Neural cell (in vitro differentiated cells): Measurements from ENCODE around the gene TMEM119. TPM values are rescaled to one million over a fixed set of nuclear protein-coding genes. Genes with fewer than 3 reads are reported as not detected.

Source experiments
- H2AFZ ChIP-seq: fragments of 200-600, 300-800 bp; sonication (generic), shearing (Covaris generic); 2 replicates; pipeline ENCODE4 v1.6.0; 2014; ENCODE audit warnings: low read depth, mild to moderate bottlenecking, antibody characterized with exemption, low read length, moderate library complexity
- H3F3A ChIP-seq: fragments of 200-600 bp; shearing (Covaris generic); 2 replicates; pipeline ENCODE4 v1.6.1; 2016; ENCODE audit warnings: mild to moderate bottlenecking, moderate library complexity, mixed read lengths, antibody characterized with exemption, low read length; ENCODE audit not compliant: insufficient read depth, poor library complexity, severe bottlenecking
- H3K27ac ChIP-seq: fragments of 200-600, 300-800 bp; sonication (generic), shearing (Covaris generic); 2 replicates; pipeline ENCODE4 v1.5.1; 2014; ENCODE audit warnings: mild to moderate bottlenecking, low read length, moderate library complexity
- H3K27me3 ChIP-seq: fragments of 300-800, 200-600 bp; sonication (generic), shearing (Covaris generic); 2 replicates; pipeline ENCODE4 v1.6.0; 2014; ENCODE audit warnings: mild to moderate bottlenecking, low read depth, low read length, moderate library complexity; ENCODE audit not compliant: insufficient read depth
- H3K36me3 ChIP-seq: fragments of 300-800, 200-600 bp; sonication (generic), shearing (Covaris generic); 2 replicates; pipeline ENCODE4 v1.5.1; 2014; ENCODE audit warnings: mild to moderate bottlenecking, antibody characterized with exemption, low read length, moderate library complexity; ENCODE audit not compliant: insufficient read depth
- H3K4me2 ChIP-seq: fragments of 300-800, 200-600 bp; sonication (generic), shearing (Covaris generic); 2 replicates; pipeline ENCODE4 v1.6.0; 2014; ENCODE audit warnings: mild to moderate bottlenecking, low read length
- H3K4me3 ChIP-seq: fragments of 300-800, 200-600 bp; sonication (generic), shearing (Covaris generic); 2 replicates; pipeline ENCODE4 v1.5.1; 2014; ENCODE audit warnings: mild to moderate bottlenecking, low read length, moderate library complexity
- H3K79me2 ChIP-seq: fragments of 200-600 bp; shearing (Covaris generic); replicated peaks from 2 replicates; pipeline ENCODE4 v1.6.0; 2014; ENCODE audit warnings: mild to moderate bottlenecking, low read length, moderate library complexity; ENCODE audit not compliant: insufficient read depth
- H3K9ac ChIP-seq: fragments of 300-800, 200-600 bp; sonication (generic), shearing (Covaris generic); 2 replicates; pipeline ENCODE4 v1.6.1; 2016; ENCODE audit warnings: mild to moderate bottlenecking, low read length, mixed read lengths
- H3K9me2 ChIP-seq: fragments of 200-600 bp; shearing (Covaris generic); 2 replicates; pipeline ENCODE4 v1.6.1; 2016; ENCODE audit warnings: mild to moderate bottlenecking, low read length, mixed read lengths; ENCODE audit not compliant: insufficient read depth
- H3K9me3 ChIP-seq: fragments of 200-600, 300-800 bp; sonication (generic), shearing (Covaris generic); 2 replicates; pipeline ENCODE4 v1.6.1; 2016; ENCODE audit warnings: mild to moderate bottlenecking, mixed run types, low read length, moderate library complexity, mixed read lengths
- H4K20me1 ChIP-seq: fragments of 200-600 bp; shearing (Covaris generic); 2 replicates; pipeline ENCODE4 v1.6.1; 2016; ENCODE audit warnings: mild to moderate bottlenecking, mixed run types; ENCODE audit not compliant: insufficient read depth
- CTCF ChIP-seq: fragments of 450-650 bp; IDR thresholded peaks from 2 replicates; pipeline ENCODE4 v1.5.1; 2014; ENCODE audit warnings: antibody characterized with exemption, mild to moderate bottlenecking, moderate library complexity; ENCODE audit not compliant: poor library complexity, severe bottlenecking
- EP300 ChIP-seq: fragments of 450-650 bp; conservative IDR thresholded peaks from 2 replicates; pipeline ENCODE4 v1.6.1; 2014; ENCODE audit warnings: antibody characterized with exemption, mild to moderate bottlenecking, moderate library complexity; ENCODE audit not compliant: poor library complexity, severe bottlenecking
- EZH2 ChIP-seq: fragments of 200-600, 300-800 bp; shearing (Covaris generic), sonication (generic); IDR thresholded peaks from 2 replicates; pipeline ENCODE4 v1.6.1; 2014; ENCODE audit warnings: antibody characterized with exemption, low read length, borderline replicate concordance, mild to moderate bottlenecking; ENCODE audit not compliant: insufficient read depth, poor library complexity, severe bottlenecking
- MXI1 ChIP-seq: fragments of 450-650 bp; conservative IDR thresholded peaks from 2 replicates; pipeline ENCODE4 v1.6.1; 2014; ENCODE audit warnings: antibody characterized with exemption, mild to moderate bottlenecking; ENCODE audit not compliant: poor library complexity, severe bottlenecking
- POLR2AphosphoS5 ChIP-seq: IDR thresholded peaks from 2 replicates; pipeline ENCODE4 v1.6.1; 2012
- RAD21 ChIP-seq: fragments of 450-650 bp; conservative IDR thresholded peaks from 2 replicates; pipeline ENCODE4 v1.6.1; 2014; ENCODE audit warnings: antibody characterized with exemption, mild to moderate bottlenecking, moderate library complexity
- REST ChIP-seq: IDR thresholded peaks from 2 replicates; pipeline ENCODE4 v1.6.1; 2012; ENCODE audit warnings: borderline replicate concordance
- SMC3 ChIP-seq: fragments of 450-650 bp; conservative IDR thresholded peaks from 2 replicates; pipeline ENCODE4 v1.6.1; 2014; ENCODE audit warnings: antibody characterized with exemption, mild to moderate bottlenecking, moderate library complexity; ENCODE audit not compliant: poor library complexity
- TAF1 ChIP-seq: IDR thresholded peaks from 2 replicates; pipeline ENCODE4 v1.6.1; 2012; ENCODE audit warnings: low read depth
- polyA plus RNA-seq: library from polyadenylated mRNA; depleted of rRNA; stranded (reverse); fragments of >200 nt; gene quantifications from 2 replicates; pipeline ENCODE4 v1.2.3, GENCODE V29; 2014

The TMEM119 gene
- polyA plus RNA-seq, 1 donor from 2014 or later: not detected

GRCh38 chr12:108600702-108601007, 2.8 kb upstream of the TMEM119 start:
- TF ChIP-seq MXI1: no peak
- TF ChIP-seq TAF1: no peak
- no peak for TF ChIP-seq CTCF
- TF ChIP-seq RAD21: no peak
- TF ChIP-seq EP300: no peak
- no peak for TF ChIP-seq SMC3
- TF ChIP-seq REST: no peak
- TF ChIP-seq POLR2AphosphoS5: no peak
- TF ChIP-seq EZH2: no peak
- H3K27me3 ChIP-seq: no peaks in the 10 kb centered on the region
- H3K36me3 ChIP-seq: no peaks in the 10 kb centered on the region

GRCh38 chr12:108599948-108600701, 2.2 kb upstream of the TMEM119 start:
- H3K27ac ChIP-seq: no peak overlapping the region
- no peaks in the 10 kb centered on the region for H3K79me2 ChIP-seq

More at GRCh38 chr12:108600702-108601007, 2.8 kb upstream of the TMEM119 start:
- no peaks in the 10 kb centered on the region for H3F3A ChIP-seq
- no peak overlapping the region for H2AFZ ChIP-seq
- H3K9me2 ChIP-seq: no peaks in the 10 kb centered on the region
- H3K79me2 ChIP-seq: no peaks in the 10 kb centered on the region
- no peak overlapping the region for H3K4me3 ChIP-seq
- H3K4me2 ChIP-seq: no peak overlapping the region
- H4K20me1 ChIP-seq: no peaks in the 10 kb centered on the region
- no peak overlapping the region for H3K9ac ChIP-seq
- H3K27ac ChIP-seq: no peak overlapping the region
- H3K9me3 ChIP-seq: no peaks in the 10 kb centered on the region

More at GRCh38 chr12:108599948-108600701, 2.2 kb upstream of the TMEM119 start:
- Histone ChIP-seq H3K9me3 (no peaks in the 10 kb centered on the region), H3K4me3 (no peak overlapping the region), H4K20me1 (no peaks in the 10 kb centered on the region), H3K4me2 (no peak overlapping the region), H3F3A (no peaks in the 10 kb centered on the region), H2AFZ (no peak overlapping the region), H3K9me2 (no peaks in the 10 kb centered on the region), H3K27me3 (no peaks in the 10 kb centered on the region), H3K36me3 (no peaks in the 10 kb centered on the region), H3K9ac (no peak overlapping the region)
- TF ChIP-seq TAF1 (no peak), RAD21 (no peak), POLR2AphosphoS5 (no peak), MXI1 (no peak), REST (no peak), SMC3 (no peak), CTCF (no peak), EZH2 (no peak), EP300 (no peak)
